B cell (primary cell): Measurements from ENCODE around the gene ERBIN. TPM values are rescaled to one million over a fixed set of nuclear protein-coding genes. Genes with fewer than 3 reads are reported as not detected.

Source experiments
- ATAC-seq: fragments of 200-7000 bp; cut with Tn5 transposase; one replicate; pipeline ENCODE4 v1.10.0; 2021; ENCODE audit warnings: low read depth, mild to moderate bottlenecking, moderate number of reproducible peaks, moderate library complexity
- CTCF ChIA-PET: fragments of 350-600 bp; sonication (Branson Sonifier 250); formaldehyde crosslinking; loops from one replicate; lab custom pipeline; 2021; ENCODE audit warnings: antibody characterized with exemption, inconsistent platforms; lab: Charles Lee
- POLR2A ChIA-PET: fragments of 350-600 bp; sonication (Branson Sonifier 250); formaldehyde crosslinking; loops from one replicate; lab custom pipeline; 2021; ENCODE audit warnings: antibody characterized with exemption; lab: Charles Lee
- DNase-seq: peaks from one replicate; pipeline ENCODE4 v3.0.0; 2013
- H2AFZ ChIP-seq: 2 replicates; pipeline ENCODE4 v1.6.1; 2012; ENCODE audit warnings: mild to moderate bottlenecking, low read depth, low read length; ENCODE audit not compliant: insufficient read depth, poor library complexity, severe bottlenecking
- H3K27ac ChIP-seq, 2 donors: 1 replicate in 1 of 2; 2 replicates in 1 of 2; pipeline ENCODE4 v1.5.1; 2012 to 2013; ENCODE audit warnings: low read length in 2 of 2, mild to moderate bottlenecking in 2 of 2, moderate library complexity in 1 of 2
- H3K27me3 ChIP-seq, 4 experiments: fragments of 200-600 bp in 1 of 4; sonication (generic) in 1 of 4; replicated peaks in 1 of 4; 1 replicate in 2 of 4; 2 replicates in 2 of 4; pipeline versions ENCODE4 v1.6.1 to v1.7.0; 2013 to 2016; ENCODE audit warnings: low read length in 3 of 4, mild to moderate bottlenecking in 2 of 4, mixed read lengths in 1 of 4, moderate library complexity in 1 of 4; ENCODE audit not compliant: insufficient read depth in 4 of 4, control insufficient read depth in 3 of 4; ENCODE audit errors: control extremely low read depth in 1 of 4
- H3K36me3 ChIP-seq, 2 experiments: replicated peaks in 1 of 2; 1 replicate in 1 of 2; 2 replicates in 1 of 2; pipeline versions ENCODE4 v1.6.1 to v1.7.1; 2013; ENCODE audit warnings: low read length in 1 of 2; ENCODE audit not compliant: insufficient read depth in 2 of 2, control insufficient read depth in 1 of 2; ENCODE audit errors: control extremely low read depth in 1 of 2, extremely low read depth in 1 of 2
- H3K4me1 ChIP-seq, 2 donors: fragments of 200-600 bp in 1 of 2; sonication (generic) in 1 of 2; 1 replicate in 1 of 2; 2 replicates in 1 of 2; pipeline versions ENCODE4 v1.5.1 to v1.6.1; 2013 to 2017; ENCODE audit warnings: low read length in 2 of 2; ENCODE audit not compliant: control insufficient read depth in 2 of 2, insufficient read depth in 2 of 2
- H3K4me2 ChIP-seq: replicated peaks from 2 replicates; pipeline ENCODE3; 2012; ENCODE audit warnings: mild to moderate bottlenecking, low read depth, low read length; ENCODE audit not compliant: poor library complexity, severe bottlenecking
- H3K4me3 ChIP-seq, 5 experiments: fragments of 200-600 bp in 1 of 5; sonication (generic) in 1 of 5; 1 replicate in 3 of 5; 2 replicates in 2 of 5; pipeline versions ENCODE4 v1.5.1 to v1.7.0; 2011 to 2016; ENCODE audit warnings: low read length in 4 of 5, mild to moderate bottlenecking in 4 of 5, low read depth in 2 of 5, control low read depth in 1 of 5, moderate library complexity in 1 of 5; ENCODE audit not compliant: insufficient read depth in 1 of 5; ENCODE audit errors: control extremely low read depth in 1 of 5, extremely low read depth in 1 of 5
- H3K79me2 ChIP-seq: fragments of 200-600 bp; sonication (generic); one replicate; pipeline ENCODE4 v1.6.0; 2016; ENCODE audit warnings: low read length; ENCODE audit not compliant: control insufficient read depth, insufficient read depth
- H3K9ac ChIP-seq: fragments of 200-600 bp; sonication (generic); 2 replicates; pipeline ENCODE4 v1.6.1; 2017; ENCODE audit warnings: mild to moderate bottlenecking, low read length, moderate library complexity
- H3K9me3 ChIP-seq, 3 donors: one replicate each; pipeline versions ENCODE4 v1.6.1 to v1.7.1; 2013; ENCODE audit warnings: low read length in 2 of 3; ENCODE audit not compliant: control insufficient read depth in 2 of 3, insufficient read depth in 1 of 3; ENCODE audit errors: control extremely low read depth in 1 of 3
- H4K20me1 ChIP-seq: 2 replicates; pipeline ENCODE4 v1.6.0; 2012; ENCODE audit warnings: mild to moderate bottlenecking, low read length; ENCODE audit not compliant: insufficient read depth, control insufficient read depth, poor library complexity, severe bottlenecking
- H3K27ac Mint-ChIP-seq: one replicate; pipeline ENCODE4 v1.8.0; 2021; ENCODE audit warnings: mixed read lengths
- H3K27me3 Mint-ChIP-seq: one replicate; pipeline ENCODE4 v1.8.0; 2021; ENCODE audit warnings: mixed read lengths
- H3K4me1 Mint-ChIP-seq: one replicate; pipeline ENCODE4 v1.8.0; 2021; ENCODE audit warnings: mixed read lengths
- H3K4me3 Mint-ChIP-seq: one replicate; pipeline ENCODE4 v1.8.0; 2021; ENCODE audit warnings: mixed read lengths
- H3K9me3 Mint-ChIP-seq: one replicate; pipeline ENCODE4 v1.8.0; 2022; ENCODE audit warnings: mixed read lengths; ENCODE audit not compliant: insufficient read depth
- CTCF ChIP-seq: fragments of 200-600 bp; IDR thresholded peaks from one replicate; pipeline ENCODE4 v1.8.0; 2022; ENCODE audit warnings: antibody characterized with exemption, mild to moderate bottlenecking
- EZH2 ChIP-seq: IDR thresholded peaks from 2 replicates; pipeline ENCODE4 v1.6.1; 2012; ENCODE audit warnings: borderline replicate concordance, low read depth, mild to moderate bottlenecking, moderate library complexity, low read length; ENCODE audit not compliant: insufficient read depth, poor library complexity, severe bottlenecking
- WGBS: methylation state at CpG from one replicate; pipeline ENCODE4 v1.1.5; 2013; ENCODE audit warnings: missing lambda C conversion rate; ENCODE audit not compliant: insufficient coverage; 5-methylcytosine and 5-hydroxymethylcytosine counted together
- intact Hi-C: fragments of 100-400 bp; cut with micrococcal nuclease; formaldehyde crosslinking; loops from one replicate; pipeline ENCODE4 v1.10.0; 2022
- polyA plus RNA-seq: library from polyadenylated mRNA; depleted of rRNA; stranded (reverse); fragments of >200 nt; gene quantifications from 2 replicates; pipeline ENCODE4 v1.2.3, GENCODE V29; 2012
- total RNA-seq, 2 donors: library from RNA; stranded (reverse); fragments of 120-200 nt in 1 of 2; gene quantifications; 1 replicate in 1 of 2; 2 replicates in 1 of 2; pipeline versions ENCODE4 v1.2.3 to v1.2.4, GENCODE V29; 2013 to 2022

Gene ERBIN
- total and polyA plus RNA-seq, 2 donors (not counting 1 experiment from before 2014, with no cell fraction given) = 27.7 to 106 TPM

- DNase-seq (peak; percentile 64), ATAC-seq (no peak)
- peaks cover 3 to 5% of the 10 kb centered on the region in 2 experiments for H3K36me3 ChIP-seq
- H3K27ac ChIP-seq = peak overlapping the region; percentile 94 to 98
- H2AFZ ChIP-seq = peak overlapping the region; percentile 88
- H4K20me1 ChIP-seq = peaks cover 24% of the 10 kb centered on the region
- H3K4me3 ChIP-seq = peak overlapping the region; percentile 77 to 96 (median 93)
- CTCF ChIA-PET = no interaction called here
- no peak for TF ChIP-seq CTCF
- TF ChIP-seq EZH2 = no peak
- Mint-ChIP-seq H3K27ac (peak overlapping the region; percentile 97), H3K27me3 (no peaks in the 10 kb centered on the region), H3K4me3 (peak overlapping the region; percentile 94), H3K4me1 (peaks cover 53% of the 10 kb centered on the region), H3K9me3 (no peaks in the 10 kb centered on the region)
- peaks cover 64% of the 10 kb centered on the region for H3K79me2 ChIP-seq
- WGBS = 3% methylated on average over 4 of the region's 13 CpGs
- H3K9ac ChIP-seq = peak overlapping the region; percentile 95
- H3K4me1 ChIP-seq = peaks cover 16 to 28% of the 10 kb centered on the region in 2 donors
- POLR2A ChIA-PET = no interaction called here
- H3K4me2 ChIP-seq = peak overlapping the region; percentile 91
- H3K9me3 ChIP-seq = no peaks in the 10 kb centered on the region
- intact Hi-C loops = loop anchor here (5.0 kb wide), 4 partner anchors 35 to 1280 kb away; no protein-coding TSS in a partner anchor
- no peaks in the 10 kb centered on the region for H3K27me3 ChIP-seq
Measured at GRCh38 chr5:65927503-65928321, 1.3 kb downstream of the ERBIN start.

DNA sequence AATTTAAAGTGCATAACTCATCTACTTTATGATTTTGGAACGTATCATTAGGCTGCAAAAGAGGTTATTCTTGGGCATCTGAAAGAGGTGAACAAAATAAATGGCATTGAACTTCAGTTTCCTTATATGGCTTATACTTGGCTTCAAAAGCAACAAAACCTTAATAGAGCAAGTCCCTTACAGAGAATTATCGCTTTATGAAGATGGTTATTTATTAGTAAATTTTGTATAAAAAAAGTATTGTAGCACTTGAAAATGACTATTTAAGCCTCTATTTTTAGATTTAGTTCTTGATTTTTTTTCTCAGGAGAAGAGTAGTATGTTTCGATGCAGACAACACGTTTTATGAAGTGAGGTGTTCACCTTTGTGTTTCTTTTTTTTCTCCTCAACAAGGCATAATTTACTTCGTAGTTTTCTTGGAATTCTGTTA is 2.0 kb downstream of the ERBIN start:
- Histone ChIP-seq H3K4me1 (peaks cover 18 to 28% of the 10 kb centered on the region in 2 donors), H3K4me3 (peak overlapping the region; percentile 77 to 96 (median 93)), H3K27ac (peak overlapping the region in 1 of 2 donors; percentile 98), H3K36me3 (peaks cover 3 to 8% of the 10 kb centered on the region in 2 experiments), H2AFZ (peak overlapping the region; percentile 88), H3K79me2 (peaks cover 71% of the 10 kb centered on the region), H4K20me1 (peaks cover 30% of the 10 kb centered on the region), H3K27me3 (no peaks in the 10 kb centered on the region), H3K9me3 (no peaks in the 10 kb centered on the region), H3K4me2 (peak overlapping the region; percentile 91), H3K9ac (peak overlapping the region; percentile 95)
- intact Hi-C loops = loop anchor here (5.0 kb wide), 4 partner anchors 34 to 1279 kb away; no protein-coding TSS in a partner anchor
- Mint-ChIP-seq H3K27me3 (no peaks in the 10 kb centered on the region), H3K9me3 (no peaks in the 10 kb centered on the region), H3K4me3 (peak overlapping the region; percentile 94), H3K4me1 (peaks cover 59% of the 10 kb centered on the region), H3K27ac (peak overlapping the region; percentile 50)
- TF ChIP-seq EZH2 = no peak
- no peak for TF ChIP-seq CTCF
- ATAC-seq = no peak
- ChIA-PET POLR2A (no interaction called here), CTCF (no interaction called here)
- no peak for DNase-seq
- no CpG with 5 or more reads among the region's 5 CpGs for WGBS
